SJCRH30 (cell line): ENCODE results near the gene BTN1A1. TPM values are rescaled to one million over a fixed set of nuclear protein-coding genes. Genes with fewer than 3 reads are reported as not detected.
A peak's percentile ranks its signal among the peaks of the same experiment; 100 is the strongest.
"Not testable (repeated sequence)": the region's sequence is repeated elsewhere in the genome, so short reads cannot be mapped to it uniquely, and the experiment has no call there.

Experiments
- DNase-seq, 2 experiments: peaks; one replicate each; pipeline ENCODE4 v3.0.0-alpha.2; 2015 to 2020
- H3K27ac ChIP-seq: fragments of 250-450 bp; sonication (Bioruptor Pico); 2 replicates; pipeline ENCODE4 v1.5.1; 2020; ENCODE audit warnings: mild to moderate bottlenecking, moderate library complexity
- H3K27me3 ChIP-seq: fragments of 250-450 bp; sonication (Bioruptor Pico); 2 replicates; pipeline ENCODE4 v1.5.1; 2020; ENCODE audit warnings: mild to moderate bottlenecking, moderate library complexity
- H3K36me3 ChIP-seq: fragments of 250-450 bp; sonication (Bioruptor Pico); 2 replicates; pipeline ENCODE4 v1.5.1; 2020; ENCODE audit warnings: mild to moderate bottlenecking, moderate library complexity
- H3K4me1 ChIP-seq: fragments of 250-450 bp; sonication (Bioruptor Pico); 2 replicates; pipeline ENCODE4 v1.5.1; 2020; ENCODE audit warnings: mild to moderate bottlenecking, moderate library complexity
- H3K4me3 ChIP-seq: fragments of 250-450 bp; sonication (Bioruptor Pico); 2 replicates; pipeline ENCODE4 v1.5.1; 2020; ENCODE audit warnings: mild to moderate bottlenecking, moderate library complexity
- H3K9me3 ChIP-seq: fragments of 250-450 bp; sonication (Bioruptor Pico); replicated peaks from 2 replicates; pipeline ENCODE4 v1.5.1; 2020; ENCODE audit warnings: mild to moderate bottlenecking, moderate library complexity
- total RNA-seq: library from RNA; depleted of rRNA; stranded (reverse); fragments of >200 nt; shearing (Covaris generic); gene quantifications from 2 replicates; pipeline ENCODE4 v1.2.3, GENCODE V29; 2014

The BTN1A1 gene
- total RNA-seq, 1 experiment from 2014 or later = 0.04 TPM

DNA sequence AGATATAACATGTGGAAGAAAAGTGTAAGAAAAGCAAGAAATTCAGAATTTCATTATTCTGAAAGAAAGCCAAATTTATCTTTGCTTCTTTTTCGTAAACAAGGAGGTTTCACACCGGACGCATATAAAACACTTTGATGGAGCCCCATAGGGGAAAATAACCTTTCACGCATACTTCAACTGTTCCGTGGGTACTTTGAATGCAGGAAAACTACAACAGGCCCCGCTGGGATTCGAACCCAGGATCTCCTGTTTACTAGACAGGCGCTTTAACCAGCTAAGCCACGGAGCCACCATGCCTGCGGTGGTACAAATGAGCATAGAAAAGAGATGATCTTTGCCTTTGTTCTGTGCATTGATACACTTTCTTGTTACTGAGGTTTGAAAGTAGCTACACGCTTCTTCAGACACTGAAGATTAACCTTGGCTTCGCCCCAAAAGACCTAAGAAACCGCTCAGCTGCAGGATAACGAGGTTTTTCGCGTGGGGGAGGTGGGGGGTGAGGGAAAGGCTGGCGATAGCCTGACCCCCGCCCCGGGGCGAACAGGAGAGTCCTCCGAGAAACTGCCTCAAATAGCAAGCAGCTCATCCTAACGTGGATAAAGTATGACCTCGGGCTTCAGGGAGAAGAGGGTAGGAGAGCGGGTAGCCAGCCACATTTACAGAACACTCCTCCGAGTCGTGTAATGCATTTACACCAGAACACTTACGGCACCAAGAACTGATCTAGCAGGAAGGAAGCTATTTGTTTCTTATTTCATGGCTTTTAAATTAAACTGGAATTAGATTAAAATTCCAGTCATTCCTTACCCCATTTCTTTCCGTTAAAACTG lies 32.8 kb downstream of the BTN1A1 start:
- no peaks in the 10 kb centered on the region for H3K27me3 ChIP-seq
- H3K27ac ChIP-seq = peak overlapping the region; percentile 56
- peak; percentile 84 to 95 for DNase-seq
- peak overlapping the region; percentile 76 for H3K4me3 ChIP-seq
- H3K9me3 ChIP-seq = no peaks in the 10 kb centered on the region
- peaks cover 3% of the 10 kb centered on the region; the same call in 1 of the 2 replicates for H3K4me1 ChIP-seq
- H3K36me3 ChIP-seq = no peaks in the 10 kb centered on the region

DNA sequence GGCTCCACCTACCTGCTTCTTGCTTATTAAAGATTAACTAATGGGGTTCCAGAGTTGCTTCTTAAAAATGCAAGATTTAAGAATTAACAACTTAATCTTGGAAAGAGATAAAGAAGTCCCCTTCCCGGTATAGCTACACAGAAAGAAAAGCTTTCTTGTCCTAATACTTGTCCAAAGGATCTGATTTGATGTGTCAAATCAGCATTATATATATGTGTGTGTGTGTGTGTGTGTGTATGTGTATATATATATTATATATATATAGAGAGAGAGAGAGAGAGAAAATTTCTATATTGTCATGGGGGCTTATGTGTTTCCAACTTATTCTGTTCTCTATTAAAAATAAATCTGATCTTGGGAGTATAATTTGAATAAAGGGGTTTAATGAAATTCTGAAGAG lies 33.4 kb downstream of the BTN1A1 start:
- H3K9me3 ChIP-seq = no peaks in the 10 kb centered on the region
- peak overlapping the region; percentile 76 for H3K4me3 ChIP-seq
- no peak for DNase-seq
- peak overlapping the region; percentile 56; the same call in 1 of the 2 replicates for H3K27ac ChIP-seq
- no peaks in the 10 kb centered on the region for H3K27me3 ChIP-seq
- no peaks in the 10 kb centered on the region for H3K36me3 ChIP-seq
- H3K4me1 ChIP-seq = peaks cover 3% of the 10 kb centered on the region; the same call in 1 of the 2 replicates

DNA sequence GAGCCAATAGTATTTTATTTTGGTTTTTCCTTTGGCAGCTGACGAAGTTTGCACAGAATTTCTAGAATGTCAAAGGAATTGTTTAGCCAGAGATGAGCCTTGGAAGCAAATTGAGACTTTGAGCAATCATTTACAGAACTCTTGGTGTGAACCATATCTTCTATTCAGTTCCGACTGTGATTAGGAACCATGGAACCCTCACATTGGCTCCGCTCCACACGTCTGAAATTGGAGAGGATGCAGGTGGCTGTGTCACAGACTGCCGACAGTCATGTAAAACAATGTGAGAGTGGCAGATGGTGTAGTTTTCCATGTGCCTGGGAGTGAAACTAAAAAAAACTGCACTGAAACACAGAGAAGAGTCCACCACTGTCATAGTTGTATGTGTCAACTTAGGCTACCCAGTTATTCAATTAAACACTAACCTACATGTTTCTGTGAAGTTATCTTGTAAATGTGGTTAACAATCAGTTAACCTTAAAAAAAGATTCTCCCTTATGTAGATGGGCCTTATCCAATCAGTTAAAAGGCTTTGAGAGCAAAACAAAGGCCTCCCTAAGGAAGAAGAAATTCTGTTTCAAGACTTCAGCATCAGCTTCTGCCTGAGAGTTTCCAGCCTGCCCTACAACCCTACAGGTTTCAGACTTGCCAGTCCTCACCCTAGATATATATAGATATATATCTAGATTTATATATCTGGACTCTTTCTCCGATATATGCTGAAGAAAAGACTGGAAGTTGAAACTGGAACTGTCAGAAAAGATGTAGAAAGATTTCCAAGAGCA lies 34.8 kb downstream of the BTN1A1 start:
- Histone ChIP-seq H3K4me3 (peak overlapping the region; percentile 76), H3K36me3 (no peaks in the 10 kb centered on the region), H3K4me1 (peaks cover 3% of the 10 kb centered on the region; the same call in 1 of the 2 replicates), H3K9me3 (no peaks in the 10 kb centered on the region), H3K27ac (no peak overlapping the region), H3K27me3 (no peaks in the 10 kb centered on the region)
- DNase-seq = peak in 1 of 2 experiments; percentile 54

GRCh38 chr6:26536571-26537159 lies 36.6 kb downstream of the BTN1A1 start:
- Histone ChIP-seq H3K4me3 (peak overlapping the region; percentile 69), H3K27me3 (no peaks in the 10 kb centered on the region), H3K36me3 (no peaks in the 10 kb centered on the region), H3K4me1 (peaks cover 3% of the 10 kb centered on the region; the same call in 1 of the 2 replicates), H3K27ac (peak overlapping the region; percentile 65), H3K9me3 (no peaks in the 10 kb centered on the region)
- peak; percentile 52 to 72 for DNase-seq

DNA sequence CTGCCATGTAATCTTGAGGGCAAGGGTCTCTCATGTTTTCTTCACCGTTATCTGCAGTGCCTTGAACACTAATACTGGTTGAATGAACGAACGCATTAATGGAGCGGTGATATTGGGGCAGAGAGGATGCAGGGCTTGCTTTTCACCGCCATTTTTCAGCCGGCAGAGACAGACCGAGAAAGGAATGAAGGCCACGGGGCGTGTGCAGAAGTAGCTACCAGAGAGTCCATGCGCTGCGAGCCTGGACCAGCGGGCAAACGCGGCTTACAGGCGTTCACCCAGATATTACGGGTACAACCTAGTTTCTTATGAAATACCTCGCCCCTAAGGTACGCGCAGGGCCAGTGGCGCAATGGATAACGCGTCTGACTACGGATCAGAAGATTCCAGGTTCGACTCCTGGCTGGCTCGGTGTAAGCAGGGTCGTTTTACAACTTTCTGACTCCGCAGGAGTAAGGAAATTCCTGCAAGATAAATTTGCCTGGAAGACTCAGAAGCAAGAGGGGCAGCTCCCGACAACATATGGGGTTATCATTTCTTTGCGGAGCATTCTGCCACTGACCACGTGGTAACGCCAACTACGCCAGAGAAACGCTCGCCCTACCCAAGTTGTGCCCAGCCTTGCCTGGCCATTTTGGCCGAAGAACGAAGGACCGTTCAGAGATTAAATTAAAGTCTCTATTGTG lies 37.2 kb downstream of the BTN1A1 start:
- Histone ChIP-seq H3K9me3 (no peaks in the 10 kb centered on the region), H3K36me3 (no peaks in the 10 kb centered on the region)

GRCh38 chr6:26537846-26538571 lies 37.9 kb downstream of the BTN1A1 start, which contains the start of gene HMGN4:
HMGN4 (plus strand) TSS chr6:26538366; CDS start chr6:26545207, 6,841 bp downstream.
- H3K4me1 ChIP-seq = peaks cover 3% of the 10 kb centered on the region; the same call in 1 of the 2 replicates
- peak; percentile 86 to 90 for DNase-seq
- H3K4me3 ChIP-seq = peak within 1 kb of the TSS; percentile 69
- peak within 1 kb of the TSS; percentile 65 for H3K27ac ChIP-seq
- H3K27me3 ChIP-seq = no peaks in the 10 kb centered on the region
- H3K9me3 ChIP-seq = no peaks in the 10 kb centered on the region
- no peaks in the 10 kb centered on the region for H3K36me3 ChIP-seq

More for the DNA sequence above, 37.2 kb downstream of the BTN1A1 start:
- Histone ChIP-seq H3K27ac (peak overlapping the region; percentile 65), H3K4me1 (peaks cover 3% of the 10 kb centered on the region; the same call in 1 of the 2 replicates), H3K27me3 (no peaks in the 10 kb centered on the region), H3K4me3 (peak overlapping the region; percentile 69)
- peak; percentile 92 to 95 for DNase-seq

DNA sequence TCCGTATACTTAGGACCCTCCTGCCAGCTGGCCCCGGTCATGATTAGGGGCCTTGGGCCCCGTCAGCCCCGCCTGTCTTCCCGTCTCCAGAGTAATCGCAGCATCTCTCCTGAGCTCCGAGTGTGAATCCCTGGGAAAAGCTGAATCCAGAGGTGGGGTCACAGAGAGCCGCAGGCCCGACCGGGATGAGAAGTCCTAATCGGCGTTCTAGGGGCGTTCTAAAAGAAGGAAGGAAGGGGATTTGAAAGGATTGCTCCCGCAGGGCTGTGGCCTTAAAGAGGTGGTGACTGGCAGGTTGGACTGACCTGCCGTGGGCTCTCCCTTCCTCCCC lies 38.4 kb downstream of the BTN1A1 start:
- H3K36me3 ChIP-seq = no peaks in the 10 kb centered on the region
- DNase-seq = no peak
- H3K27me3 ChIP-seq = no peaks in the 10 kb centered on the region
- H3K27ac ChIP-seq = peak overlapping the region; percentile 65
- peak overlapping the region; percentile 69 for H3K4me3 ChIP-seq
- no peaks in the 10 kb centered on the region for H3K9me3 ChIP-seq
- H3K4me1 ChIP-seq = peaks cover 3% of the 10 kb centered on the region; the same call in 1 of the 2 replicates

DNA sequence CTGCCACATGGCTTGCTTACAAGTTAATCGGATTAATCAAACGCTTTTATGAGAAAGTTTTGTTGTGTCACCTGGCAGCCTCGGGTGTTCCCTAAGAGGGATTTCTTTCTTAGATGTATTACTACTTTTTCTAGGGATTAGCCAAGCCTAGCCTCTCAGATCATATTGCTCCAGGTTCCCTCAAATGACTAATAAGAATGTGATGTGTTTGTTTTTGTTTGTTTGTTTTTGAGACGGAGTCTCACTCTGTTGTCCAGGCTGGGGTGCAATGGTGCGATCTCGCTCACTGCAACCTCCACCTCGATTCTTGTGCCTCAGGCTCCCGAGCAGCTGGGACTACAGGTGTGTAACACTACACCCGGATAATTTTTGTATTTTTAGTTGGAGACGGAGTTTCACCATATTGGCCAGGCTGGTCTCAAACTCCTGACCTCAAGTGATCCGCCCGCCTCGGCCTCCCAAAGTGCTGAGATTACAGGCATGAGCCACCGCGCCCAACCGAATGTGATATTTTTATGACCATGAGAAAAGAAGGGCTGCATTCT lies 39.0 kb downstream of the BTN1A1 start:
- Histone ChIP-seq H3K4me1 (peaks cover 3% of the 10 kb centered on the region; the same call in 1 of the 2 replicates), H3K36me3 (no peaks in the 10 kb centered on the region), H3K27me3 (no peaks in the 10 kb centered on the region), H3K27ac (peak overlapping the region; percentile 65), H3K4me3 (peak overlapping the region; percentile 69), H3K9me3 (no peaks in the 10 kb centered on the region)
- DNase-seq = no peak

GRCh38 chr6:26541579-26541978 lies 41.5 kb downstream of the BTN1A1 start:
- H3K4me1 ChIP-seq = no peaks in the 10 kb centered on the region
- no peak overlapping the region for H3K27ac ChIP-seq
- no peaks in the 10 kb centered on the region for H3K27me3 ChIP-seq
- H3K4me3 ChIP-seq = no peak overlapping the region
- DNase-seq = no peak
- H3K36me3 ChIP-seq = no peaks in the 10 kb centered on the region
- no peaks in the 10 kb centered on the region for H3K9me3 ChIP-seq

DNA sequence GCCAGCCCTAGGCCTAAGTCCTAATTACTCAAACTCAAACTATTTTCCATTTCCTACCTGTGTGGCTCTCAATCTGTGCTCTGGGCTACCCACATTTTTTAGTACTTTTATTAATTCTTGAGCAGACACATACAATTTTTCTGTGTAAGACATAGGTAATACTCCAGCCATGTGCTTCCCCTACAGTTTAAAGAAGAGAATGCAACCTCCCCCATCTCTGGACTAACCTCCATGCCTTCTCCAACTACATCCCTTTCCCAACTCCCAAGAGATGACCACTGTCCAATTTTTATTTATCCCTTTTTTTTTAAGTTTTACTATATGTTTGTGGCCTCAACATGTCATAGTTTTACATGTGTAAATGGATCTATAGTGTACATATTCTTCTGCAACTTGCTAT lies 43.9 kb downstream of the BTN1A1 start:
- H3K27me3 ChIP-seq = no peaks in the 10 kb centered on the region
- H3K4me1 ChIP-seq = no peaks in the 10 kb centered on the region
- H3K36me3 ChIP-seq = no peaks in the 10 kb centered on the region
- no peak overlapping the region for H3K4me3 ChIP-seq
- H3K27ac ChIP-seq = no peak overlapping the region
- no peak for DNase-seq
- H3K9me3 ChIP-seq = no peaks in the 10 kb centered on the region

GRCh38 chr6:26544473-26544872 lies 44.4 kb downstream of the BTN1A1 start:
- H3K4me3 ChIP-seq = no peak overlapping the region
- no peak overlapping the region for H3K27ac ChIP-seq
- H3K27me3 ChIP-seq = no peaks in the 10 kb centered on the region
- no peak for DNase-seq
- no peaks in the 10 kb centered on the region for H3K9me3 ChIP-seq
- H3K36me3 ChIP-seq = no peaks in the 10 kb centered on the region
- H3K4me1 ChIP-seq = no peaks in the 10 kb centered on the region

GRCh38 chr6:26545627-26546026 lies 45.5 kb downstream of the BTN1A1 start:
- no peaks in the 10 kb centered on the region for H3K9me3 ChIP-seq
- no peaks in the 10 kb centered on the region for H3K4me1 ChIP-seq
- DNase-seq = no peak
- H3K36me3 ChIP-seq = no peaks in the 10 kb centered on the region
- H3K27me3 ChIP-seq = no peaks in the 10 kb centered on the region
- no peak overlapping the region for H3K4me3 ChIP-seq
- H3K27ac ChIP-seq = no peak overlapping the region

DNA sequence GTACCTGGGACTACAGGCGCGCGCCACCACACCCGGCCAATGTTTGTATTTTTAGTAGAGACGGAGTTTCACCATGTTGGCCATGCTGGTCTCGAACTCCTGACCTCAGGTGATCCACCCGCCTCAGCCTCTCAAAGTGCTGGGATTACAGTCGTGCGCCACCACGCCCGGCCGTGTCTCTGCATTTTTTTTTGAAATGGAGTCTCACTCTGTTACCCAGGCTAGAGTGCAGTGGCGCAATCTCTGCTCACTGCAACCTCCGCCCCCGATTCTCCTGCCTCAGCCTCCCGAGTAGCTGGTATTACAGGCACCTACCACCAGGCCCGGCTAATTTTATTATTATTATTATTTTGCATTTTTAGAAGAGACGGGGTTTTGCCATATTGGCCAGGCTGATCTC lies 47.3 kb downstream of the BTN1A1 start:
- H3K4me3 ChIP-seq, H3K27me3 ChIP-seq, DNase-seq, H3K4me1 ChIP-seq, H3K36me3 ChIP-seq, H3K27ac ChIP-seq, H3K9me3 ChIP-seq: not testable (repeated sequence)
